Measurements from ENCODE around the gene LANCL1. TPM values are rescaled to one million over a fixed set of nuclear protein-coding genes. Genes with fewer than 3 reads are reported as not detected.
"Not testable (repeated sequence)": the region's sequence is repeated elsewhere in the genome, so short reads cannot be mapped to it uniquely, and the experiment has no call there.

The LANCL1 gene
- total RNA-seq, 1 donor from 2014 or later, result 37.2 TPM

DNA sequence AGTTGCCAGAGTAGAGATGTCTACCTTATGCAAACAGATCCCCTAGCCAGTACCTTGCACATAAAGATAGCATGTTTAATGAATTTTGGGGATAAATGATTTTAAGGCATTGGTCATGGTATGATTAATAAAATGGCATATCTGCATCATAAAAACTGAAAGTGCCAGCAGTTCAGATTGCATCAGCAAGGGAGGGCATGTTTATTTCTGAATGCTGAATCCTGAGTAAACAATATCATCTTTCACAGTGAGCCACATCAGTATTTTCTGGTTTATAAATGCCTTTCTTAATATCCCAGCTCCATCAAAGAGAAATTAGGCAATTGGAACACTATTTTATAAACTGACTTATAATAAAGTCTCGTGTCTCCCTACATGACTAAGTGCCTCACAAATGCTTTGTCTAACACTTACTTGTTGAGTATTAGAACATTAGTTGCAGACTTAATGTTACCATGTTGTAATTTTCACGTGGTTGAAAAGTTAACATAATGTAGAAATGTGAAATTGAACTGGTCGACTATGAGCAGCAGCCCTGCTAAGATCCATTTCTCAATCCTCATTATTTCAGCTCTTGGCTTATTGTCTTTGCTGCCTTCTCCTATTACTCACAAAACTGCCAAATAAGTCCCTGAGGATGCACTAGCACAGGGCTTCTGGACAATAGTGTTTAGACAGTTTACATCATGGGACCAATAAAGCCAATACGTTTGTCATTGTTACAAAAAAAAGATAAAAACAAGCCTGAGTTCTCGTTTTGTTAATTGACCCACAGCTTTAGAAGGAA, 48.0 kb downstream of the LANCL1 start:
- Mint-ChIP-seq H3K27me3 (ENCODE audit: low read depth) (no peaks in the 10 kb centered on the region), H3K36me3 (ENCODE audit: low read depth) (peaks cover 61% of the 10 kb centered on the region), H3K9me3 (peaks cover 15% of the 10 kb centered on the region), H3K27ac (ENCODE audit: unreplicated experiment) (no peak overlapping the region), H3K4me1 (no peaks in the 10 kb centered on the region), H3K4me3 (no peak overlapping the region)
- no peak for DNase-seq (ENCODE audit: low read depth, low spot score)
- TF ChIP-seq, protein P1, sequence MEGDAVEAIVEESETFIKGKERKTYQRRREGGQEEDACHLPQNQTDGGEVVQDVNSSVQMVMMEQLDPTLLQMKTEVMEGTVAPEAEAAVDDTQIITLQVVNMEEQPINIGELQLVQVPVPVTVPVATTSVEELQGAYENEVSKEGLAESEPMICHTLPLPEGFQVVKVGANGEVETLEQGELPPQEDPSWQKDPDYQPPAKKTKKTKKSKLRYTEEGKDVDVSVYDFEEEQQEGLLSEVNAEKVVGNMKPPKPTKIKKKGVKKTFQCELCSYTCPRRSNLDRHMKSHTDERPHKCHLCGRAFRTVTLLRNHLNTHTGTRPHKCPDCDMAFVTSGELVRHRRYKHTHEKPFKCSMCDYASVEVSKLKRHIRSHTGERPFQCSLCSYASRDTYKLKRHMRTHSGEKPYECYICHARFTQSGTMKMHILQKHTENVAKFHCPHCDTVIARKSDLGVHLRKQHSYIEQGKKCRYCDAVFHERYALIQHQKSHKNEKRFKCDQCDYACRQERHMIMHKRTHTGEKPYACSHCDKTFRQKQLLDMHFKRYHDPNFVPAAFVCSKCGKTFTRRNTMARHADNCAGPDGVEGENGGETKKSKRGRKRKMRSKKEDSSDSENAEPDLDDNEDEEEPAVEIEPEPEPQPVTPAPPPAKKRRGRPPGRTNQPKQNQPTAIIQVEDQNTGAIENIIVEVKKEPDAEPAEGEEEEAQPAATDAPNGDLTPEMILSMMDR (conservative IDR thresholded peaks at IDR 0.05), result no peak

DNA sequence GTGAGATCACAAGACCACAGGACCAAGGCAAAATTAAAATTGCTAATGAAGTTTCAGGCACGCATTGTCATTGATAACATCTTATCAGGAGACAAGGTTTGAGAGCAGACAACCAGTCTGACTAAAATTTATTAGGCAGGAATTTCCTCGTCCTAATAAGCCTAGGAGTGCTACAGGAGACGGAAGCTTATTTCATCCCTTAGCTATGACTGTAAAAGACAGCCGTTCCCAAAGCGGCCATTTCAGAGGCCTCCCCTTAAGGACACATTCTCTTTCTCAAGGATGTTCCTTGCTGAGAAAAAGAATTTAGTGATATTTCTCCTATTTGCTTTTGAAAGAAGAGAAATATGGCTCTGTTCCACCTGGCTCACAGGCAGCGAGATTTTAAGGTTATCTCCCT, 49.2 kb downstream of the LANCL1 start:
- DNase-seq (ENCODE audit: low read depth, low spot score); H3K4me3 Mint-ChIP-seq; H3K27ac Mint-ChIP-seq (ENCODE audit: unreplicated experiment); H3K4me1 Mint-ChIP-seq; H3K27me3 Mint-ChIP-seq (ENCODE audit: low read depth): not testable (repeated sequence)
- peaks cover 15% of the 10 kb centered on the region for H3K9me3 Mint-ChIP-seq
- peaks cover 57% of the 10 kb centered on the region for H3K36me3 Mint-ChIP-seq (ENCODE audit: low read depth)

DNA sequence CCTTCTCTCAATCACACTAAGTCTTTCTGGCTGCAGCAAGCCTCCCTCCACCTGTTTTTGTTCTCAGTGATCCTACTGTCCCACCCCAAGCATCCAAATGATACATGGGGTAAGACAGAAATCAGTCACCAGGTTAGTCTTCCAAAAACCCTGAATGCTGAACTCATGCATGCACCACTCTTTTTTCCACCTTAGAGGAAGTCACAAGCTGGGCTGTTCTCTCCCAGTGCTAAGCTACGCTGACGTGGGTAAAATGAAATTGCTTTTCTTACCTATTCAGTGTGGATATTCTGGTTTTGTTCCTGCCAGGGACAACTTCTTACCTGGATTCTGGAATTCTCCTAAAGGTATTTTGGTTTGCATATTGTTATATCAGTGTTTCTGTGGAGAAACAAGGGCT, 54.2 kb downstream of the LANCL1 start:
- Mint-ChIP-seq H3K27ac (ENCODE audit: unreplicated experiment) (no peak overlapping the region), H3K27me3 (ENCODE audit: low read depth) (no peaks in the 10 kb centered on the region)

DNA sequence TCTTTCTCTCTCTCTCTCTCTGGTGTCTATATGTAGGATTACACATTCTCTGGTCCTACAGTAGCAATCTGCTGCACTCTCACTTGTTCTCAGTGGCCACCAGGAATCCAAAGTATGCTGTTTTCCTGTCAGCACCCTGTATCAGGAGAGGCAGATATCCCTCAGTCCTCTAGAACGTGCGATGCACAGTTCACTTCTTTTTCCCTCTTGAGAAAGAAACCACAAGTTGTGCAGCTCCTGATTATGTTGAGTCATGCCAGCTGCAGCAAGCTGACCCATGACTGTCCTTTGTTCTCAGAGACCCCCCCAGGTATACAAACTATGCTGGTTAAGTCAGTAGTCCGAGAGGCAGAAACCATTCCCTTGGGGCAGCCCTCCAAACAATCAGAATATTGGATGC, 54.6 kb downstream of the LANCL1 start:
- peaks cover 22% of the 10 kb centered on the region for H3K36me3 Mint-ChIP-seq (ENCODE audit: low read depth)
- H3K27ac Mint-ChIP-seq (ENCODE audit: unreplicated experiment), result no peak overlapping the region
- H3K27me3 Mint-ChIP-seq (ENCODE audit: low read depth), result no peaks in the 10 kb centered on the region
- no peak for DNase-seq (ENCODE audit: low read depth, low spot score)
- peaks cover 9% of the 10 kb centered on the region for H3K9me3 Mint-ChIP-seq
- no peak overlapping the region for H3K4me3 Mint-ChIP-seq
- TF ChIP-seq, protein P1 (conservative IDR thresholded peaks at IDR 0.05), result no peak
- no peaks in the 10 kb centered on the region for H3K4me1 Mint-ChIP-seq

More for the DNA sequence above, 54.2 kb downstream of the LANCL1 start:
- DNase-seq (ENCODE audit: low read depth, low spot score), result no peak
- H3K4me3 Mint-ChIP-seq, result no peak overlapping the region
- H3K9me3 Mint-ChIP-seq, result peaks cover 9% of the 10 kb centered on the region
- TF ChIP-seq, protein P1 (conservative IDR thresholded peaks at IDR 0.05), result no peak
- H3K4me1 Mint-ChIP-seq, result no peaks in the 10 kb centered on the region
- peaks cover 26% of the 10 kb centered on the region for H3K36me3 Mint-ChIP-seq (ENCODE audit: low read depth)

DNA sequence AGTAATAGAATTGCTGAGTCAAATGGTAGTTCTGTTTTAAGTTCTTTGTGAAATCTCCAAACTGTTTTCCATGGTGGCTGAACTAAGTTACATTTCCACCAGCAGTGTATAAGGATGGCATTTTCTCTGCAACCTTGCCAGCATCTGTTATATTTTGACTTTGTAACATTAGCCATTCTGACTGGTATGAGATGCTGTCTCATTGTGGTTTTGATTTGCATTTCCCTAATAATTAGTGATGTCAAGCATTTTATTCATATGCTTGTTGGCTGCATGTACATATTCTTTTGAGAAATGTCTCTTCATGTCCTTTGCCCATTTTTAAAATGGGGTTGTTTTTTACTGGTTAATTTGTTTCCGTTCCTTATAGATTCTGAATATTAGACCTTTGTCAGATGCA, 63.9 kb downstream of the LANCL1 start:
- DNase-seq (ENCODE audit: low read depth, low spot score), result no peak
- no peaks in the 10 kb centered on the region for H3K27me3 Mint-ChIP-seq (ENCODE audit: low read depth)
- TF ChIP-seq, protein P1 (conservative IDR thresholded peaks at IDR 0.05), result no peak
- H3K27ac Mint-ChIP-seq (ENCODE audit: unreplicated experiment), result no peak overlapping the region
- H3K36me3 Mint-ChIP-seq (ENCODE audit: low read depth), result no peaks in the 10 kb centered on the region
- no peak overlapping the region for H3K4me3 Mint-ChIP-seq
- H3K9me3 Mint-ChIP-seq, result peaks cover 6% of the 10 kb centered on the region
- H3K4me1 Mint-ChIP-seq, result no peaks in the 10 kb centered on the region

DNA sequence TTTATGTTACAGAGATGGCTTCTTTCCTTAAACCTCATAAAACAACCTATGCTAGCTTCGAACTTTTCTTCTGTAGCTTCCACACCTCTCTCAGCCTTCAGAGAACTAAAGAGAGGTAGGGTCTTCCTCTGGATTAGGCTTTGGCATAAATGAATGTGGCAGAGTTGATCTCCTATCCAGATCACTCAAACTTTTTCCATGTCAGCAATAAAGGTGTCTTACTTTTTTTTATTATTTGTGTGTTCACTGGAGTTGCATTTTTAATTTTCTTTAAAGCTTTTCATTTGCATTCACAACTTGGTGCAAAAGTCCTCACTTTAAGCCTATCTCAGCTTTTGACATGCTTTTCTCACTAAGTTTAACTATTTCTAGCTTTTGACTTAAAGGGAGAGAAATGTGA, 66.0 kb downstream of the LANCL1 start:
- Mint-ChIP-seq H3K27ac (ENCODE audit: unreplicated experiment) (no peak overlapping the region), H3K4me1 (no peaks in the 10 kb centered on the region), H3K36me3 (ENCODE audit: low read depth) (no peaks in the 10 kb centered on the region), H3K9me3 (peaks cover 3% of the 10 kb centered on the region), H3K27me3 (ENCODE audit: low read depth) (no peaks in the 10 kb centered on the region), H3K4me3 (no peak overlapping the region)
- TF ChIP-seq, protein P1 (conservative IDR thresholded peaks at IDR 0.05), result no peak
- DNase-seq (ENCODE audit: low read depth, low spot score), result no peak

Measured in neural crest cell (in vitro differentiated cells).